Right renal cortex interstitium (tissue), 3 donors: ENCODE data around the gene PTRHD1. TPM values are rescaled to one million over a fixed set of nuclear protein-coding genes. Genes with fewer than 3 reads are reported as not detected.

Experiments
- DNase-seq, 3 donors: peaks; one replicate each; pipeline ENCODE4 v3.0.0-alpha.2; 2013; ENCODE audit warnings: low read depth in 3 of 3, low spot score in 2 of 3
- polyA plus RNA-seq, 3 donors: library from polyadenylated mRNA; unstranded; fragments of 120-200 nt; gene quantifications; one replicate each; pipeline ENCODE4 v1.2.1, GENCODE V29; 2013; ENCODE audit not compliant: insufficient read length in 3 of 3

The PTRHD1 gene
- polyA plus RNA-seq, 3 donors, result 34.9 to 44.4 (median 42.9) TPM

DNA sequence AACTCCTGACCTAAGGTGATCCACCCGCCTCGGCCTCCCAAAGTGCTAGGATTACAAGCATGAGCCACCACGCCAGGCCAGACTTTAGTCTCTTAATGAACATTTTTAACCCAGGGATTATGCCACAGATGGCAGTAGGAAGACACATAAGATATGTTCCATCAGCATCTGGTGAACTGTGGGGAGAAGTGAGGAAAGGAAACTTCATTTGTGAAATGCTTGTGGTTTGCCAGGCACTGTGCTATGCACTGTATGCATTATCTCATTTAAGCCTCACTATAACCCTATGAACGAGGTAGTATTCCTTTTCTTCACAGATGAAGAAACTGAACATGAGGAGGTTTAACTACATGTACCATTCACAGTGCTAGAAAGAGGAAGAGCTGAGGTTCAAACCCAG is 29.3 kb downstream of the PTRHD1 start:
- DNase-seq, result no peak

DNA sequence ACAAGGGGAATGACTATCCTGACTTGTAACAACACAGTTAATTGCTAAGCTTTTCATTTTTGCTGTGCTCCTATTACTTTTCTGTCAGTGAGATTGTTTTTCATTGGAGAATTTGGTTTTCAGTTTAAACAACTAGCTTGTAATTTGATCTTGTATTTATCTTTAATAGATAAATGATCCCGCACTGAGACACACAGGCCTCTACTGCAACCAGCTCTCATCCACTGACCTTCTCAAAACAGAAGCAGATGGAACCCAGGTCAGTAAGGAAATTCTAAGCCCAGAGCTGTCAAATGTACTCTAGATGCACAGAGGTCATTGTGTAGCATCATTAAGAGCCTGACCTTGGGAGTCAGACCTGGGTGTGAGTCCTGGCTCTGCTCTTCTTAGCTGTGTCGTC is 30.7 kb downstream of the PTRHD1 start:
- no peak for DNase-seq

DNA sequence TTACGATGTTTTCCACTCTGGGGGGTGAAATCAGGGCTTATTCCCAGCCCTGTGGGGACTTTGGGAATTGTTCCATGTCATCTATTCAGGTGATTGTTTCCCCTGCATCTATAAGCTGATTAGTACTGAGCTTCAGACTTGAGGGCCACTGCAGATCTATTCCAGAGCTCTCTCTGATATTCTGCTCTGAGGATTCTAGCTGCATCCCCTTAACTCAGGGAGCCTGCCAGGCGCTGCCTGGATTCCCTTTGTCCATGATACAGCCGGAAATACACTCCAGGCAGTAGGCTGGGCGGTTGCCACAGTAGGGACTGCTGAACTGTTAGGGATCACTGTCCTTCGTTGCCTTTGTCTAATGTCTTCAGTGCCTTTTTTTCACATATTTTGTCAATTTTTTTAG is 31.3 kb downstream of the PTRHD1 start:
- DNase-seq, result no peak

DNA sequence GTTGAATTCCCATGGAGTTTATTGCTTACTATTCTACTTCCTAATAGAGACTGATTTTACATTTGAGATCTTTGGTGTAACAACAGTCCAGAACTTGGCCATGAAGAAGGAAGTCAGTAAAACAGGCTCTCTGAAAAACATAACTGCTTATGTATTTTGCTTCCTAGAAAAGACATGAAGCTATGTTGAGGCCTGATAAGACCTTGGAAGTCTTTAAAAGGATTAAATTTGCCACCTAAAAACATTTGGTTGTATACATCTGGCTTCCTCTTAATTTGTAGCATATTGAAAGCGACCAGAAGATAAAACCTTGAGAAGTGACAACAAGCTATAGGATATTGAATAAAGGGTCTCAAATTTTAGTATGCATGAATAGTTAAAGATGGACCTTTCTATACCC is 36.4 kb downstream of the PTRHD1 start:
- no peak for DNase-seq

DNA sequence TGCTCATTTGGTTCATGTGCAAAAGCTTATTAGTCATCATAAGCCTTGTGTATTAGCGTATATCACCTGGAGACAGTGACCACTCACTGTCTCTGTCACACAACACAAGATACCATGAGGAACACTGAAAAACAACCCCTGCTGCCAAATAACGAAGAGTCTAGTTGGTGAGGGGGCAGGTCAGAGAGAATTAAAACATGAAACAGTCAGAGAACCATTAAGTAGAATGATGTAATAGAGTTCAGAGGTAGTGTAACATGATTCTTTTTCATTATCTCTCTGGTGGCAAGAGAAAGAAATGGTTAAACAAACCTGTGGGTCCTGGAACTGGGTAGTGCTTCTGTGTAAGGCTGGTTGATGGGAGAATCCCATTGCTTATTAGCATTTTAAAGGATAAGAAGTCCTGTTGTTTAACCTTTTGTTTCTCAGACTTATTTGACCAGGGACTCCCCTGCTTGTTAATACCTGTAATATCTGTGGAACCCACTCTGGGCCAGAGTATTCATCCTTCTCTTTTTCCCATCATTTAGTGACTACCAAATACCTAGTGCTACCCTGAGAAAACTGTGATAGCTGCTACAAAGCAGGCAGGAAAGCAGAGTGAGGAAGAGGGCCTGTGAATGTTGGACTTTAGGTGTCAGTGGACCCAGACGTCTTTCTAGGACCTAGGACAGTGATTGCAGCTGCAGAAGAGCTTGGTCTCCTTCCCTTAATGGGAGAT is 38.0 kb downstream of the PTRHD1 start:
- DNase-seq, result no peak

DNA sequence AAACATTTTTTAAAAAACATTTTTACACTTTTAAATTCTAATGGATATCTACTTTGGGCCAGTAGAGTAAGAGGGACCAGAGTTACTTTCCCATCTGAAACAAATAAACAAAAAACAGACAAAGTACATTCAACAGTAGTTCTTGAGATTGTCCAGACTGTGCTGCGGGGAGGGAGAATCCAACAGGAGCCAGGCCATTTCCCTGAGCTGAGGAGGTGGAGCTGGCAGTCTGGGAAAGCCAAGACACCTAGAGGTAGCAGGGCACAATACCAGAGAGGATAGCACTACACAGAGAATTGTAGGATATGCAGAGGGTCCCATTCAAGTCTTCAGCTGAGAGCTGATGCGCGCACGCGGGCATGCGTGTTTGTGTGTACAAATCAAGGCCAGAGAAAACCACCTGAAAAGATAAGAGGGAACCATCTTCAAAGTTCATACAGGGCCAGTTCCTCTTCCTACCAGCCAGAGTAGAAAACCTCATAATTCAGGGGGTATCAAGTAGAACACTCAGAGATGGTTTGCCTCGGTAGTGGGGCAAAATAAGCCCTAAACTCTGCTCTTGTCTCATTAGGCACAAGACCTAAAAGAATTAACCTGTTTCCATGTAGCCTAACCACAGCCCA is 44.0 kb downstream of the PTRHD1 start:
- DNase-seq, result no peak

DNA sequence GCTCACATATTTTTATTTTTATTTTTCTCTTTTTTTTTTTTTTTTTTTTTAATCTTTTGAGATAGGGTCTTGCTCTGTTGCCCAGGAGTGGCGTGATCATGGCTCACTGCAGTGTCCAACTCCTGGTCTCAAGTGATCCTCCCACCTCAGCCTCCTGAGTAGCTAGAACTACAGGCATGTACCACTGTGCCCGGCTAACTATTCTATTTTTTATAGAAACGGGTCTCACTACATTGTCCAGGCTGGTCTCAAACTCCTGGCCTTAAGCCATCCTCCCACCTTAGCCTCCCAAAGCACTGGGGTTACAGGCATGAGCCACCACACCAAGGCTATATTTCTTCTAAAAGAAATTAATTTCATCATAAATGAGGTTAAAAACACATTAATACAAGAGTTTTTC is 45.9 kb downstream of the PTRHD1 start:
- DNase-seq, result no peak

DNA sequence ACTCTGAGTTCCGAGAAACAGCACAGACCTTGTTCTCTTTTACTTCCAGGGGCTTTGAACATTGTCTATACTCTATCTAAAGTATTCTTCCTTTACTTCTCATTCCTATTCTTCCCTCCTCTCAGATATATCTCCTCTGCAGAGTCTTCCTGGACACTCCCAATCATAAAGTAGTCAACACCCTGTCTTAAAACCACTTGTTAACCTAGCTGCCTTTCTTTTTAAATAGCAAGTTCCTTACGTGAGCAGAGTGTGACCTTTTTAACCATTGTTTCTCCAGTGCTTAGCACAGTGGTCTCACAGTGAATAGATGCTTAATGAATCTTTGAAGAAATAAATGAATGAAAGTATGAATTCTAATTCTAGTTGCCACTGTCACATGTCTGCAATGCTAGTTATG is 47.4 kb downstream of the PTRHD1 start:
- DNase-seq, result no peak

DNA sequence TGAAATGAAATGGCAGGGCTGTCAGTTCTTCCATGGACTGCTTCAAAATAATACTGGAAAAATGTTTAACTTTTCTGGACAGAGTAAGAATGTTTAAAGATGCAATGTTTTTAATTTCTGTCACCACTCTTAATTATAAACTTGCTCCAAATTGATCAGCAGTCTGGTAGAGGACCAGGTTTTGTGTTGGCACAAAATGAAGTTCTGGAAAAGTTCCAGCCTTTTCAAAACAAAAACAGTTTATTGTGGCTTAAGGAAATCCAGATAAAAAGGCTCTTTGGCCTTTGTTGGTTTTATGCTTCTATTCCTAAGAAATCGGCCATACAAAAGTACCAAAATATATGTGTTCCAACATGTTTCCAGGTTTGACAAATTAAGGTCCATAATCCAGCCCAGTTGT is 48.8 kb downstream of the PTRHD1 start:
- no peak for DNase-seq

DNA sequence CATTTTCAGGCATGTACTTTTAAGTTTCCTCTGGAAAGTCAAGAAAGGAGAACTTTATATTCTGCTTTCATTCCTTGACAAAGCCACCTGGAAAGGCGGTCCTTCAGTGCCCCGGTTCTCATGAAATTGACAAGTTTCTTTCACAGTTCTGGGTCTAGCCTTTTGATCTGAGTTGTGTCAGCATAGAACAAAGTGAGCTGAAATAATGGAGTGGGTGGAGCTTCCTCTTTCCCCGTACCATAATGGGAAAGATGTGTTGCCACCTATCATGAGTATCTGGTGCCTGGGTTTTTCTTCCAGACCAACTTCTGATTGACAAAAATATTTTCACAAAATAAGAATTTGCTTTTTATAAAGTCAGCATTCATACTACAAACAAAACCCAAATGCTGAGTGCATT is 49.3 kb downstream of the PTRHD1 start:
- no peak for DNase-seq

DNA sequence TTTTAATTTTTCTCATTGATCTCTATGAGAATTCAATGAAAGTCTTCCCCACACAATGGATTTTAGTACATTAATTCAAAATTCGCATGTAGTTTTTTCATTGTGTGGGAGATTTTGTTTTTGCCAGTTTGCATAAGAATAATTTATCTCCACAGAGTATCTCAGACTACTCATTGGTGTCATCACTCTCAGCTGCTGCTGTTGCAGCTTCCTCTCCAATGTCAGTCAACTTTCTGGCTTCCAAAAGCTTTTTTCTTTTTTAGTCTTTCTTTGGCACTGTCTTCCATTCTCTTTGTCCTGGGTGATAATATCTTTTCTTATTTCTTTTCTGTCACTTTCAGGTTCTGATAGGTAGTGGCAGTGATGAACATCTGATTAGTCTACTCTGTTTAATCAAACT is 50.5 kb downstream of the PTRHD1 start:
- DNase-seq, result no peak

DNA sequence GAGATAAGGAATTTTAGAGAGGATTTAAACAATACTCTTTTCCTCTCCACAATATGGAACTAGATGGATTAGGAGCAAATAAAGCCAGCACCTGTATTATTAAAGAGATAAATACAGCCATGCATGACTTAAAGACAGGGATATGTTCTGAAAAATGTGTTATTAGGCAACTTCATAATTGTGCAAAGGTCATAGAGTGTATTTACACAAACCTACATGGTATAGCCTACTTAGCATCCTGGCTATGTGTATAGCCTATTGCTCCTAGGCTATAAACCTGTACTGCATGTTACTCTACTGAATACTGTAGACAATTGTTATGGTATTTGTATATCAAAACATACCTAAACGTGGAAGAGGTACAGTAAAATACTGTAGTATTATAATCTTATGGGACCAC is 53.0 kb downstream of the PTRHD1 start:
- no peak for DNase-seq

Other genes with a start within 250 kb of the PTRHD1 start
- gene CENPO, start within 50 bp of the PTRHD1 start, polyA plus RNA-seq, result 10 to 100 TPM; 19.9 to 21.6 (median 20.7) TPM
- 10 to 100 TPM; 22.8 to 25.4 (median 24.3) TPM for gene ADCY3, start 126.8 kb upstream of the PTRHD1 start, polyA plus RNA-seq
- gene DNAJC27, start 178.6 kb upstream of the PTRHD1 start, polyA plus RNA-seq, result 10 to 100 TPM in 1 of 3 donors, 1 to 10 TPM in 2; 7.1 to 10.5 (median 10.0) TPM
- 1 to 10 TPM; 5.2 to 6.2 (median 5.7) TPM for gene EFR3B, start 248.7 kb upstream of the PTRHD1 start, polyA plus RNA-seq